ENCODE results near the gene ZIK1. TPM values are rescaled to one million over a fixed set of nuclear protein-coding genes. Genes with fewer than 3 reads are reported as not detected.

Gene ZIK1
- total RNA-seq, 4 donors from 2014 or later: 4.4 to 14.5 (median 6.4) TPM

DNA sequence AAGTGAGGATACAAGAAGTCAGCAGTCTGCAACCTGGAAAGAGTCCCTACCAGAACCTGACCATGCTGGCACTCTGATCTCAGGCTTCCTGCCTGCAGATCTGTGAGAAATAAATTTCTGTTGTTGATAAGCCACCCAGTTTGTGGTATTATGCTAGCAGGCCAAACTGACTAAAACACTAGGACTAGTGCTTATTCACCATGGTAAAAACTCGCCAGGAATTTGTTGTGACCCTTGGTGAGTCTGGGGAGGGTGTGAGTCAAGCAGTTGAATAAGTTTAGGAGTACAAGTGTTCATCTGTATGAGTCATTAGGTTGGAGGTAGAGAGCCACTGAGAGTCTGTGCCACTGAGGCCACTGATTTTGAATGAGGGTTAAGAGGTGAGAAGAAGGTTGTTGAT lies 3.6 kb downstream of the ZIK1 start:
- Histone ChIP-seq H3K36me3 (peaks cover 13 to 71% of the 10 kb centered on the region in 2 donors), H3K4me1 (peaks cover 0 to 20% (median 10%) of the 10 kb centered on the region in 3 donors), H3K4me3 (no peak overlapping the region), H3K27me3 (no peaks in the 10 kb centered on the region), H3K9me3 (peaks cover 3 to 84% (median 4%) of the 10 kb centered on the region in 3 donors), H3K27ac (no peak overlapping the region)
- TF ChIP-seq POLR2A (IDR thresholded peaks at IDR 0.05): no peak
- no peak for TF ChIP-seq POLR2AphosphoS5 (IDR thresholded peaks at IDR 0.05)
- TF ChIP-seq CTCF (IDR thresholded peaks at IDR 0.05): no peak
- no peak for TF ChIP-seq EP300 (IDR thresholded peaks at IDR 0.05)
- WGBS, 2 donors (ENCODE audit: low coverage in 1 of 2): 100% methylated on average over 1 of the region's 1 CpG
- ATAC-seq: no peak

DNA sequence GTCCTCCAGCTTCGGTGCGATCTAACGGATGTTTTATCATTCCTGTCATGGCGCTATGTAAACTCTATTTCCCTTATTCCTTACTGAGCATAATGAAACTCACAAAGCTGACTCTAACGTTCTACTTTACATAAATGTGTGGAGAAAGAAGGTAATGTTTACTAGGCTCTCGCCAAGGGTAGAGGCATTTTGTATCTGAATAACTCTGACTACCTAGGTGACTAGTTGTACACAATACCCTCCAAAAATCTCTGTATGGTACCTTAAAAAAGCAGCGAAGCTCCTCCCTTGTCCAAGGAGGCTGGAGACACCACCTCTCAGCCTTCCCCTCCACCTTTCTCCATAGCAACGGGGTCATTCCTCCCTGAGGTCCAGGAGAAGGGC lies 15.4 kb downstream of the ZIK1 start:
- WGBS, 2 donors (ENCODE audit: low coverage in 1 of 2): 45 to 67% methylated on average over 6 of the region's 8 CpGs
- H3K9me3 ChIP-seq: peaks cover 0 to 35% (median 0%) of the 10 kb centered on the region in 3 donors
- TF ChIP-seq POLR2AphosphoS5 (IDR thresholded peaks at IDR 0.05) (no peak), POLR2A (IDR thresholded peaks at IDR 0.05) (no peak), EP300 (IDR thresholded peaks at IDR 0.05) (no peak), CTCF (IDR thresholded peaks at IDR 0.05) (no peak)
- no peaks in the 10 kb centered on the region for H3K27me3 ChIP-seq
- H3K36me3 ChIP-seq: peaks cover 0 to 27% of the 10 kb centered on the region in 2 donors
- peak overlapping the region; percentile 82 to 90 for H3K4me3 ChIP-seq
- H3K4me1 ChIP-seq: peaks cover 2 to 21% (median 7%) of the 10 kb centered on the region in 3 donors
- ATAC-seq: no peak
- peak overlapping the region in 3 of 4 donors; percentile 9 to 69 (median 68) for H3K27ac ChIP-seq

GRCh38 chr19:57599761-57600383 lies 15.9 kb downstream of the ZIK1 start, which contains the start of gene ZNF530:
TSS of gene ZNF530 (plus strand) at chr19:57599885. CDS start at chr19:57604346, 4,461 bp downstream.
- WGBS, 2 donors (ENCODE audit: low coverage in 1 of 2): no CpG with 5 or more reads among the region's 53 CpGs
- Histone ChIP-seq H3K27me3 (no peaks in the 10 kb centered on the region), H3K9me3 (peaks cover 0 to 35% (median 0%) of the 10 kb centered on the region in 3 donors), H3K36me3 (peaks cover 0 to 32% of the 10 kb centered on the region in 2 donors), H3K4me3 (peak within 1 kb of the TSS; percentile 82 to 90), H3K27ac (peak within 1 kb of the TSS in 3 of 4 donors; percentile 9 to 69 (median 68)), H3K4me1 (peaks cover 2 to 21% (median 7%) of the 10 kb centered on the region in 3 donors)
- peak; percentile 97 for ATAC-seq
- TF ChIP-seq POLR2AphosphoS5 (IDR thresholded peaks at IDR 0.05) (peak; percentile 89), EP300 (IDR thresholded peaks at IDR 0.05) (no peak), POLR2A (IDR thresholded peaks at IDR 0.05) (no peak), CTCF (IDR thresholded peaks at IDR 0.05) (peak in 1 of 4 experiments; percentile 23)

DNA sequence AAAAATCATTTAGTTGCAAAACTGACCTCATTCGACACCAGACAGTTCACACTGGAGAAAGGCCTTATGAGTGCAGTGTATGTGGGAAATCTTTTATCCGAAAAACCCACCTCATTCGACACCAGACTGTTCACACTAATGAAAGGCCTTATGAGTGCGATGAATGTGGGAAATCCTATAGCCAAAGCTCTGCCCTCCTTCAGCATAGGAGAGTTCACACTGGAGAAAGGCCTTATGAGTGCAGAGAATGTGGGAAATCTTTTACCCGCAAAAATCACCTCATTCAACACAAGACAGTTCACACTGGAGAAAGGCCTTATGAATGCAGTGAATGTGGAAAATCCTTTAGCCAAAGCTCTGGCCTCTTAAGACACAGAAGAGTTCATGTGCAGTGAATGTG lies 23.0 kb downstream of the ZIK1 start:
- 88 to 98% methylated on average over 3 to 5 of the region's 5 CpGs for WGBS, 2 donors (ENCODE audit: low coverage in 1 of 2)
- TF ChIP-seq POLR2A (IDR thresholded peaks at IDR 0.05): no peak
- TF ChIP-seq POLR2AphosphoS5 (IDR thresholded peaks at IDR 0.05): no peak
- no peak for TF ChIP-seq EP300 (IDR thresholded peaks at IDR 0.05)
- H3K36me3 ChIP-seq: peaks cover 0 to 63% of the 10 kb centered on the region in 2 donors
- H3K4me3 ChIP-seq: no peak overlapping the region
- peaks cover 0 to 97% (median 0%) of the 10 kb centered on the region in 3 donors for H3K9me3 ChIP-seq
- no peaks in the 10 kb centered on the region for H3K27me3 ChIP-seq
- ATAC-seq: no peak
- no peak overlapping the region for H3K27ac ChIP-seq
- no peaks in the 10 kb centered on the region for H3K4me1 ChIP-seq

DNA sequence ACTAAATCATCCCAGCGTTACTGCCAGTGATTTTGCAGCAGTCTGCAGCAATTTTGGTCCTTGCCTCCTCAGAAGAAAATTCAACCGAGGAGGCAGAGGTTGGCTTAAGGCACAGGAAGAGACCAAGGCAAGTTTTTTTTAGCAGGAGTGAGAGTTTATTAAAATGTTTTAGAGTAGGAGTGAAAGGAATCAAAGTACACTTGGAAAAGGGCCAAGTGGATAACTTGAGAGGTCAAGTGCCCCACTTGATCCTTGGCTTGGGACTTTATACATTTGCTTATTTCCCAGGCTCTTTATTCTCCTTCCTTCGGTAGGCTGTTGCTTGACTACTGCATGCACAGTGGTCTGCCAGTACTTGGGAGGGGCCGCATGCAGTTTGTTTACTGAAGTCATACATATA lies 27.2 kb downstream of the ZIK1 start:
- 69 to 86% methylated on average over 4 of the region's 4 CpGs for WGBS, 2 donors (ENCODE audit: low coverage in 1 of 2)
- ATAC-seq: no peak
- H3K36me3 ChIP-seq: peaks cover 0 to 33% of the 10 kb centered on the region in 2 donors

More for the DNA sequence above, 27.2 kb downstream of the ZIK1 start:
- H3K4me1 ChIP-seq: peaks cover 0 to 20% (median 4%) of the 10 kb centered on the region in 3 donors
- H3K27ac ChIP-seq: no peak overlapping the region
- peaks cover 0 to 71% (median 0%) of the 10 kb centered on the region in 3 donors for H3K9me3 ChIP-seq
- TF ChIP-seq POLR2AphosphoS5 (IDR thresholded peaks at IDR 0.05): no peak
- no peak for TF ChIP-seq EP300 (IDR thresholded peaks at IDR 0.05)
- TF ChIP-seq CTCF (IDR thresholded peaks at IDR 0.05): no peak
- no peak for TF ChIP-seq POLR2A (IDR thresholded peaks at IDR 0.05)
- H3K27me3 ChIP-seq: no peaks in the 10 kb centered on the region
- no peak overlapping the region for H3K4me3 ChIP-seq

Data from gastroesophageal sphincter (tissue), 4 donors.